ENCODE measurements around the gene KLF11.

Gene KLF11

DNA sequence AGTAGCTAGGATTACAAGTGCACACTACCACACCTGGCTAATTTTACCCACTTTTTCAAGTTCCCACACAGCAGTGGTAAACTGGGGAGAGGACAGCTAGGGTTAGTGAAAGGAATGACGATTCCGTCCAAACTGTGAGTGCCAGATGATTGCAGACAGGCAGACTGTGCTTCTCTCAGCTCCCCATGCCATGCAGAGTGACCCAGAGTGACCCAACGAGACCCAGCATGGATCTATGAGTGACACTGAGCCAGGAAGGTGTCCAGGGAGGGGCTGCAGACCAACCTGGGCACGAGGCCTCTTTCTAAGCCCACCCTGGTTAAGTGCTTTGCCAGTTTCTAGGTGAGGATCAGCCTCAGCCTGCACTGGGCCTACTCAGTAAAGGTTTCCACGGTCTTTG, 7.7 kb upstream of the KLF11 start:
- H3K27ac ChIP-seq, result no peak overlapping the region
- no peak for TF ChIP-seq ZFX (IDR thresholded peaks at IDR 0.05; ENCODE audit: borderline replicate concordance)
- TF ChIP-seq, protein P1, sequence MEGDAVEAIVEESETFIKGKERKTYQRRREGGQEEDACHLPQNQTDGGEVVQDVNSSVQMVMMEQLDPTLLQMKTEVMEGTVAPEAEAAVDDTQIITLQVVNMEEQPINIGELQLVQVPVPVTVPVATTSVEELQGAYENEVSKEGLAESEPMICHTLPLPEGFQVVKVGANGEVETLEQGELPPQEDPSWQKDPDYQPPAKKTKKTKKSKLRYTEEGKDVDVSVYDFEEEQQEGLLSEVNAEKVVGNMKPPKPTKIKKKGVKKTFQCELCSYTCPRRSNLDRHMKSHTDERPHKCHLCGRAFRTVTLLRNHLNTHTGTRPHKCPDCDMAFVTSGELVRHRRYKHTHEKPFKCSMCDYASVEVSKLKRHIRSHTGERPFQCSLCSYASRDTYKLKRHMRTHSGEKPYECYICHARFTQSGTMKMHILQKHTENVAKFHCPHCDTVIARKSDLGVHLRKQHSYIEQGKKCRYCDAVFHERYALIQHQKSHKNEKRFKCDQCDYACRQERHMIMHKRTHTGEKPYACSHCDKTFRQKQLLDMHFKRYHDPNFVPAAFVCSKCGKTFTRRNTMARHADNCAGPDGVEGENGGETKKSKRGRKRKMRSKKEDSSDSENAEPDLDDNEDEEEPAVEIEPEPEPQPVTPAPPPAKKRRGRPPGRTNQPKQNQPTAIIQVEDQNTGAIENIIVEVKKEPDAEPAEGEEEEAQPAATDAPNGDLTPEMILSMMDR (IDR thresholded peaks at IDR 0.05), result no peak

DNA sequence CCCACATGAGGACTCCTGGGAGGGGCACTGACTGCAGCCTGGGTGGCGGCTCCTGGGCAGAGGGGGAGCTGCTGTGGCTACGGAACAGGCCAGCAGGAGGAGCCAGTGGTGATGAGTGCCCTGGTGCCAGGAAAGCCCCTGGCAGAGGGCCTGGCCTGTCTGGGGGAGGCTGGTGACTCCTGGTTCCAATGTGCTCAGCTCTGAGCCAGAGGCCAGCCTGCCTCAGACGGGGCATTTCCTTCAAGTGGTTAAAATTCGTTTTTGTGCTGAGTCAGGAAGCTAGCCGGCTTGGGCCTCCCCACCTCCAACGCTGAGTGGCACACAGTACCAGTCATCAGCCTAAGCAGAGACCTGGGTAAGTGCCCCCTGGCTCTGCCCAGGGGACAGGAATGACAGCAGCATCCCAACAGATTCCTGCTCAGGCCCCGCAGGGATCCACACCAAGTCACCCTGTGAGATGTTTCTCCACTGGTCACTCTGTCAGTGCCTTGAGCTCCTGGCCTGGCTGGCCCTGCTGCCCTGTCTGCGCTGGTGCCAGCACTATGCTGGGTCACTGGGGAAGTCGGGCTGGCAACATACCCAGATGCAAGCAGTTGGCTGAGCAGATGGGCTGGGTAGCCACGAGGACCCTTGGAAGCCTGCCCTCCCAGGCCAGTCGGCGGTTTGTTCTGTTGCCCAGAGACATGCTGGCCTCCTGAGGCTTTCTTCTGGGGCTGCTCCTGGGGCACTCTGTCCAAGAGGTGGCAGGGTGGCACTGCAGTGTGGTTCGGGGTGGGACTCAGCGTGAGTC, 7.1 kb upstream of the KLF11 start:
- H3K27ac ChIP-seq, result no peak overlapping the region
- TF ChIP-seq, protein P1 (IDR thresholded peaks at IDR 0.05), result peak; percentile 46
- TF ChIP-seq ZFX (IDR thresholded peaks at IDR 0.05; ENCODE audit: borderline replicate concordance), result no peak

DNA sequence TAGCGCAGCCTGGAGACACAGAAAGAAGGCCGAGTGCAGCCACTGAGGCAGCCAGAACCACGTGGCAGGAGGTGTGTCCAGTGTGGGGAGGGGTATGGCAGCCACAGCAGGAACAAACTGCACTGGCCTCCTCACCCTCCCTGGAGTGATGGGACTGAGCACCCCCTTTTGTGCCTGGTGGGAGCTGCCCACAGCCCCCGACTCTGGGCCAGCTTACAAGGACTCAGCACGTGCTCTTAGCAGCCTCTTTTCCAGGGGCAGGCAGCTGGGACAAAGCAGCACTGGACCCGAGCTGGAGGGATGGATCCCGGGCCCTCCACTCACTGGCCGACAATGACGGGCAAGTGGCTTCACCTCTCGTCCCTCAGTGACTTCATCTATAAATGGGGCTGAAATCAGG, 5.2 kb upstream of the KLF11 start:
- H3K27ac ChIP-seq, result no peak overlapping the region

DNA sequence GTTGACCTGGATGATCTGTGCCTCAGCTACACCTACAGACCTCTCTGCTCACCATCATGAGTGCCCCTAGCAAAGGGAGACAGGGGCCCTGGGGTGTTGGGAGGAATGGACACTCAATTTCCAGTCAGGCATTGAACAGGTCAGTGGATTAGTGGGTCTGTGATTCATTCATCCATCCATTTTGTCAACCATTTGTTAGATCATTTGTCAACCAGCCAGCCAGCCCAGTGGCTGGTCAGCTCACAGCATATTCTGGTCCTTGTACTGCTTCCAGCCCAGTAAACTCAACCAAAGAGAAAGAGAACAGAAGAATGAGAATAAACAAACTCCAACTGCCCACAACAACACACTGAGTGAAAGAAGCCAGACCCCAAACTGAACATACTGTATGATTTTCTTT, 4.6 kb upstream of the KLF11 start:
- H3K27ac ChIP-seq, result no peak overlapping the region
- no peak for TF ChIP-seq ZFX (IDR thresholded peaks at IDR 0.05; ENCODE audit: borderline replicate concordance)
- TF ChIP-seq, protein P1 (IDR thresholded peaks at IDR 0.05), result no peak

More for the DNA sequence above, 5.2 kb upstream of the KLF11 start:
- TF ChIP-seq, protein P1 (IDR thresholded peaks at IDR 0.05), result no peak
- no peak for TF ChIP-seq ZFX (IDR thresholded peaks at IDR 0.05; ENCODE audit: borderline replicate concordance)

DNA sequence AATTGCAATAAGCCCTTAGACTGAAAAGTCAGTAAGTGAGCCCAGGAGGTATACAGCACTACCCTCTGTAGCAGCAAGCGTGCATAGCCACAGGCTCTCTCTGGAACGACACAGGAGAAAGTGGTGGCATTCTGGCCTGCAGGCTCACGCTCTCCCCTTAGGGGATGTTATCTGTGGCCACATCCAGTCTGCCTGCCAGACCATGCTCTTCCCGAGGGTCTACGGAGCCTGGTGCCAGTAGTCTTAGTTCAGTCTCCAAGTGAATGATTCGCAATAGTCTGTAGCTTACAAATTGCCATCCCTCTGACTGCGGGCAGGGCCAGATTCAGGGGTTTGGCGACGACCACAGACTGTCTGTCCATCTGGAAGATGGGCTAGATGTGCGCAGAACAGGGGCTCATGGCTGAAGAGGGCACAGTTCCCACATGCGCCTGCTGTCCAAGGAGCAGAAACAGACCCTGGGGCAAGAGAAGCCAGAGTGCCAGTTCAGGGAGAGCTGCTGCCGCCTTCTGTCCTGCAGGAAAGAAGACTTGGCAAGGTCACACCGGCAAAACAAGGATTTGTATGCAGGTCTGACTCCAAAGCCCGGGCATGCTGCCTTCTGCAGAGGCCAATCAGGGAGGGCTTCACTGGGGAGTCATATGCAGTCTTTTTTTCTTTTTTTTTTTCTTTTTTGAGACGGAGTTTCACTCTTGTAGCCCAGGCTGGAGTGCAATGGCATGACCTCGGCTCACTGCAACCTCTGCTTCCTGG, 3.5 kb upstream of the KLF11 start:
- no peak overlapping the region for H3K27ac ChIP-seq
- TF ChIP-seq ZFX (IDR thresholded peaks at IDR 0.05; ENCODE audit: borderline replicate concordance), result no peak
- TF ChIP-seq, protein P1 (IDR thresholded peaks at IDR 0.05), result peak; percentile 23; the same call in 1 of the 2 replicates

DNA sequence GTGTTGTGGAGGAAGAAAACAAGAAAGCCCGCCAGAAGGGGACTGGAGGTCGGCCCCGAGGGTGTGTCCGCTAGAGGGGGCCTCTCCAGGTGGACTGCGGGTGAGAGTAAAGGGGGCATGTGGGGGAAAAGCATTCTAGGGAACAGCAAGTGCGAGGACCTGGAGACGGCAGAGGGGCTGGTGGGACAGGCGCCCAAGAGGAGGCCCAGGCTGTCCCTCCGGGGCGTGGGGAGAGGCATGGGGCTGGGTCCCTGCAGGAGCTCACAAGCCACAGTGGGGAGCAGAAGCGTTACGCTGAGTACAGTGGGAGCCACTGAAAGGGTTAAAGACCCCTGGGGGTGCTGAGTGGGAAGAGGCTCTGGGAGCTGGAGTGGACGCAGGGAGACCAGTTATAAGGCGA, 1.6 kb upstream of the KLF11 start:
- no peak overlapping the region for H3K27ac ChIP-seq
- TF ChIP-seq, protein P1 (IDR thresholded peaks at IDR 0.05), result no peak
- no peak for TF ChIP-seq ZFX (IDR thresholded peaks at IDR 0.05; ENCODE audit: borderline replicate concordance)
